ENCODE results near the gene TRPM8.

Gene TRPM8

DNA sequence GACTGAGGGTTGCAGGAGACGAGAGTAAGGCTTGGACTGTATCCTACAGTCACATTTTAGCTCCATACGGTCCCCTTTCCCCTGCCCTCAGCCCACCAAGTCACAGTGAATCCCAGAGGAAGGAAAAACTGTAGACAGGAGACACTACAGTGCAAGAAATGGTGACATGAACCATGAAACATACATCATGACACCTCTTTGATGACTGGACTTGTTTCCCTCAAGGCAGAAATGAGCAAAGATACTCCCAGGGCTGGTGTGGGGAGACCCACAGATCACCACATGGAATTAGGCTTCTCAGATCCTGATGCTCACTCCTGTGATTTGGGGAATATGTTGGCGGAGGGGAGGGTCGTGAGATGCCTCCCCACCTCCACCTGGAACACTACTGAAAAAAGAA lies 85.1 kb downstream of the TRPM8 start:
- DNase-seq (ENCODE audit: low read depth) = no peak

DNA sequence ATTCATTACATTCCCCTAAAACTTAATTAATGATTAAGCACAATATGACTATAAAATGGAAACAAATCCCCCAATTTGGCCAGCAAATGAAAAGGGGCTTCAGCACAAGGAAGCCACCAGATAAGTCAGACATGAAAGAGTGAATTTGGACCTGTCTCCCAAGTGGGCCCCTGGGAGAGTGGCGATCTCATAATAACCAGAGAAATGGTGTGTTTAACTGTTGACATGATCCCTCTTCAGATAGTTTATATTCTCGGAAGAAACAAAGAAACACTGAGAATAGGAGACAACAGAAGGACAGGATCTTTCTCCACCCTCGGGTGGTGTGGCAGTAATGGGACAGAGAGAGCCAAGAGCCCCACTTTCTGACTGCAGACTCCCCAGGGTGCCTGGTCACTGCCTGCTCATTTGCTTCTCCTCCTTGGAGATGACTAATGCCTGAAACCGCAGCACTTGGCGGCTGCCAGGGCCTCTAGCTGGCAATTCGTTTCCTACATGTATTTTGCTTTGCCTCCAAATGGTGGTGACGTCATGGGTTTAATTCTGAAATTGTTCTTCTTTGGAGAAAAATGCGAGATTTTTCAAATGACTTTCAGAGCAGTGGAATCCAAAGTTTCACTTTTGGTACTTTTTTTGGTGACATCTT lies 86.9 kb downstream of the TRPM8 start:
- no peak for DNase-seq (ENCODE audit: low read depth)

DNA sequence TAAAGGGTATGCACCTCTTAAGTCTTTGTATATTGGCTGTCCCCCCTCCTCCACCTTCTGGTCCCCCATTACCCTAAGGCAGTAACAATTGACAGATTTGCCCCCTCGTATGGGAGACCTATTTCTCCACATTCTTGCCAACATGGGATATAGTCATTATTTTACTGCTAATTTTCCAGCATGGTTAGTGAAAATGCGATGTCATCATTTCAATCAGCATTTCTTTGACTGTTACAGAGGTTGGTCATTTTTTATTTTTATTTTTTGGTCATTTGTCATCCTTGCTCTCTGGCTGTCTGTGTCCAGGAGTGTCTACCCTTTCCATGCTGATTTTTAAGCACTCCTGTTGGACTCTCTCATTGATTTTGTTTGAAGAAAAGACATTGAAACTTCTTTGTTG lies 88.0 kb downstream of the TRPM8 start:
- DNase-seq (ENCODE audit: low read depth) = no peak

DNA sequence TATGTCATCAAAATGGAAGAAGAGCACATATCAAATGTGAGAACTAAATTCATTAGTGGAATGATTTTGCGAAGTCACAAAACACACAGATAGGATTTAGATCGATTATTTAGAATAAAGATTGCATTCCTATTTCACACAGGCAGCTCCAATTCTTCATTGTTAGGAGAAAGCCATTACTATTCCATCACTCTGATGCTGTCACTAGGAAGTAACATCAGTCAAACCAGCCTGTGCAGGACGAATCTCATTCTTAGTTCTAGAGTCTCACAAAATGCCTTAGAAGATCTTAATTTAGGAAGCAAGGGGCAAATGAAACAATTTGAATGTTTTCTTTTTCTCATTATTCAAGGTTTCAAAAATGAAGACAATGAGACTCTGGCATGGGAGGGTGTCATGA lies 89.3 kb downstream of the TRPM8 start:
- DNase-seq (ENCODE audit: low read depth) = no peak

DNA sequence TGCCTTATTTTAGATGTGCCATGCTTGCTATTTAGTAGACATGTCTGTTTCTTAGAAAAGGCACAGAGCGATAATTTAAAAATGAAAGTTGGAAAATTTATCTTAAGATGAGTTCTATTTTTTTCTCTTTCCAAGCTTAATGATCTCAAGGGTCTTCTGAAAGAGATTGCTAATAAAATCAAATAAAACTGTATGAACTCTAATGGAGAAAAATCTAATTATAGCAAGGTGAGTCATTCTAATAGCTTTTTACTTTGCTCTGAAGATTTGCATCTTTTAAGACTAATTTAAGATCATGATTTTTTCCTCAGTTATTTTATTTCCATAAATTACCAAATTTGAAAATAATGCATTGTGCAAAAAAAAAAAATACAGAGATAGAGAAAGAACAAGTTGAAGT lies 97.3 kb downstream of the TRPM8 start:
- DNase-seq (ENCODE audit: low read depth) = no peak

DNA sequence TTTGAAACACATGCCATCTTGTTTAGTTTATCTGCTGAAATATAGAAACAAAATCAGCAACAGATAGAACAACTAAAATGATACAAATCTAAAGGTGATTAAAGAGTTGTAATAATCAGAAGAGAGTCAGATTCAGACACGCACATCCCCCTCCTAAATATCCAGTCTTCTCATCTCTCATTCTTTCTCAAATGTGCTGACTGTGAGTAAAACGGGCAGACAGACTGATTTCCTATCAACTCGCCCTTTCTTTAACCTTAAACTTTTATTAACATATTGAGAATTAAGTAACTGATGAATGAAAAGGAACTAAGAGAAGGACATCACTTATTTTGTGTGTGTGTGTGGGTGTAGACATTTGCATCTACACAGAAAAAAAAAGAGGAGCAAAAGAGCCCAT lies 98.7 kb downstream of the TRPM8 start:
- DNase-seq (ENCODE audit: low read depth) = no peak

DNA sequence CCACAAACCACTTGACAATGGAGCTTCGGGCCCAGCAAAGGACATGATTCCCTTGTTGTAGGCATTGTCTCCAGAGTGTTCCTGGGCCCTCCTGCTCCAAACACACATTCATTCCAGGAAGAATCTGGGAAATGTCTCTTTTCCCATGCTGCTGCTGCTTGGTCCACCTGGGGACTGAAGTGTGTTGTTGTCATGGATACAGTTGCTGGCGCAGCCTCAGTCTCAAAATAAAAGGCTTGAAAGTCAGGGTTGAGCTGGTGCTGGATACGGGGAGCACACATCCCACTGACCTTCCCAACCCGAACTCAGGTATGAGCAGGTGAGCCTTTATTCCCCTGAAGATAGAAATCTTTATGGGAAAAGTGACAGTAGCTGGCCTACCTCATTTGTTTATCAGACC lies 102.7 kb downstream of the TRPM8 start:
- DNase-seq (ENCODE audit: low read depth) = no peak

DNA sequence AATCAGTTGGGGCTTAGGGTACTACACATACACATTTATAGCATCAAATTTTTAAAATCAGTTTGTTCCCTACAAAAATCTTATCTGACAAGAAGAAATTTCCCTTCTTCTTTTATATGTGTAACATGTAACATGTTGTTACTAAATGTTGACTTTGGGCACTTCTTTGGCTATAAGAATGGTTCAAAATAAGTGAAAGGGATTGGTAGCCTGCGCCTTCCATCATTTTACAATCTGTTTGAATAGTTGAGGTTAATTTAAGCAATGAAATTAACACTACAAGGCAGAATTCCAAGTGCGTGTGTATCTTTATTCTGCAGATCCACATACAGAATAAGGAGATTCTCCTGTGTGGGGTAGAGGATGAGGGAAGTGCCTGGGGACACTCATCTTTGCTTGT lies 103.2 kb downstream of the TRPM8 start:
- DNase-seq (ENCODE audit: low read depth) = no peak

DNA sequence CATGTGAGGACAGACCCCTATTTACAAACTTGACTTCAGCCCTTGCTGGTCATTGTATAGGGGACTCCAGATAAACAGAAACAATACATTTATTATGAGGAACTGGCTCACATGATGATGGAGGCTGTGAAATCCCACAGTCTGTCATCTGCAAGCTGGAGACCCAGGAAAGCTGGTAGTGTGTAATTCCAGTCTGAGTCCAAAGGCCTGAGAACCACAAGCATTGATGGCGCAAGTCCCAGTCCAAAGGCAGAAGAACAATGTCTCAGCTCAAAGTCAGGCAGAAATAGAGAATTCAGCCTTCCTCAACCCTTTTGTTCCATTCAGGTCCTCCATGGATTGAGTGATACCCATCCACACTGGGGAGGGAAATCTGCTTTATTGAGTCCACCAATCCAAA lies 105.3 kb downstream of the TRPM8 start:
- no peak for DNase-seq (ENCODE audit: low read depth)

DNA sequence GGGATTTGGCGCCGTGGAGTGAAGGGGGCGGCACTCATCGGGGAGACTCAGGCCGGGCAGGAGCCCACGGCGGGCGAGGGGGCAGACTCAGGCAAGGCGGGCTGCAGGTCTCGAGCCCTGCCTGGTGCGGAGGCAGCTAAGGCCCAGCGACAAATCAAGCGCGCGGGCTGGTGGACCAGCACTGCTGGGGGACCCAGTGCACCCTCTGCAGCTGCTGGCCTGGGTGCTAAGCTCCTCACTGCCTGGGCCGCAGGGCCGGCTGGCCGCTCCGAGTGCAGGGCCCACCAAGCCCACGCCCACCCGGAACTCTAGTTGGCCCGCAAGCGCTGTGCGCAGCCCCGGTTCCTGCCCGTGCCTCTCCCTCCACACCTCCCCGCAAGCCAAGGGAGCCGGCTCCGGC lies 107.1 kb downstream of the TRPM8 start:
- no peak for DNase-seq (ENCODE audit: low read depth)

DNA sequence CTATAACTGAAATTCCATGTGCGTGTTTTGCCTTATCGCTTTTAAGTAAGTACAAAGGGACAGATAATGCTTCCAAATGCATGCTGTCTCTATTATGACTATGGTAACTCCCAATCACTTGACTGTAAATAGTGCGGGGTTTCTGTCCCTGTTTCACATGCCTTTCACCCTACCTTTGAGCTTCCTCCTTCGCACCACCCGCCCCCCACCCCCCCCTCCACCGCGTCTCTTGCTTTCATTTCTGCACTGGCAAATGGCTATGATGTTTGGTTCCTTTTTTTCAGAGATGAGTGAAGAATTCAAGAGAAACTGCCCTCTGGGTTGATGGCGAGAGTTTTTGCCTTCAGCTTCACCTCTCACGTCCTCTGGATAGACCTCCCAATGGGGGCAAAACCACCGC lies 108.3 kb downstream of the TRPM8 start:
- no peak for DNase-seq (ENCODE audit: low read depth)

DNA sequence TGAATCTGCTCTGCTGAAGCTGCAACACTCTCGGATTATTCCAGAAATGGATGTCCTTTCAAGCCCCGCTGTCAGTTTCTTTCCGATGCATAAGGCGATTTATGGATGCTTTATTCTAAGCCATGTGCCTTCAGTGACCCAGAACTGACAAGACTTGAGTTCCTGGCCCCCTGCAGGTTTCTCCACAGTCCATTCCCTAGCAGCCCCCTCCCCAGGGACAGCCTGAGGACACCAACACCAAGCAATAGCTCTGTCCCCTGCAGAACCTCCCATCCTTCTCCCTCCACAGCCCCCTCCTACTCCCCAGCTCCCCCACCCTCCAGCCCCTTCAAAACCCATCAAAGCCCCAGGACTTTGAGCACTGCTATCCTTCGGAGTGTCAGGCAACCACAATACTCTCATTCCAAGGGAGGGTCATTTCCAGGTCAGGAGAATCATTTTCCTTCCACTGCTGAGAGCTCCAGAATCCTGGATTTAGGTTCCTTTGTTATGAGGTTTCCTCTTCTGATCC lies 108.8 kb downstream of the TRPM8 start:
- no peak for DNase-seq (ENCODE audit: low read depth)

DNA sequence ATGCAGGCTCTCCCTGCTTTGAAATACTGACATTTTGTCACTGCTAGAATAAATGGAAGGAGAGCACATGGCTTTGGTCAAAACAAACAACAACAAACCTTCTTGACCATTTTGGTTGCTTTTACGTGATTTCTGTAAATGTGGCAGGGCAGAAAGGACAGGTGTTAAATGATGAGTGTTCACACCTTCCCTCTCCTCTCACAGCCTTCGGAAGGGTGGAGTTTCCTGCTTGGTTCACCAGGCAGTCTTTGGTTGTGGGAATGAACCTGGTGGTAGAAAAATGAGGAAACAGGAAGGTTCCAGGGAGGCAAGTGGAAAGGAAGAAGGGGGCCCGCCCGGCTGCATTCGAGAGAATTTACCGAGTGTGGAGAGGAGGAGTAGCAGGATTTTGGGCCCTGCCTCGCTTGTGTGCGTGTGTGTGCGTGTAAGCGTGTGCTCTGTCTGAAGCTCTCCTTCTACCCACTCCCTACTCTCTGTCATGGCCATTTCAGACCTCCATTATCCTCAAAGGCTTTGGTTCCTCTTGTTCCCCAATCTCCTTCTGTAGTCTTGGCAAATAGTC lies 109.6 kb downstream of the TRPM8 start:
- DNase-seq (ENCODE audit: low read depth) = no peak

DNA sequence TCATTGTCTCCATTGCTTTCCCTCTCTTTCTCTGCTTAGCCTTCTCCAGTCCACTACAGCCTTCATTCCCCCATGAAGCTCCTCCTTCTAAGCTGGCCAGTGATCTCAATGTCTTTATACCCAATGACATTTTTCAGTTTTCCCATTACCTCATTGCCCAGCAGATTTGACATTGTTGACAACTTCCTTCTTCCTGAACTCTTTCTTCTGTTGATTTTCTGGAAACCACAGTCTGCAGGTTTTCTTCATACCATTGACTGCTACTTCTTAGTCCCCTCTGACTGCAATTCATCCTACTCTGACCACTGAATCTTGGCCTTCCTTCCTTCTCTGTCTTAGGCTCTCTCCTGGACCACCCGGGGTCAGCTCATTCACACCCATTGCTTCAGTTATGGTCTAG lies 110.5 kb downstream of the TRPM8 start:
- DNase-seq (ENCODE audit: low read depth) = no peak

DNA sequence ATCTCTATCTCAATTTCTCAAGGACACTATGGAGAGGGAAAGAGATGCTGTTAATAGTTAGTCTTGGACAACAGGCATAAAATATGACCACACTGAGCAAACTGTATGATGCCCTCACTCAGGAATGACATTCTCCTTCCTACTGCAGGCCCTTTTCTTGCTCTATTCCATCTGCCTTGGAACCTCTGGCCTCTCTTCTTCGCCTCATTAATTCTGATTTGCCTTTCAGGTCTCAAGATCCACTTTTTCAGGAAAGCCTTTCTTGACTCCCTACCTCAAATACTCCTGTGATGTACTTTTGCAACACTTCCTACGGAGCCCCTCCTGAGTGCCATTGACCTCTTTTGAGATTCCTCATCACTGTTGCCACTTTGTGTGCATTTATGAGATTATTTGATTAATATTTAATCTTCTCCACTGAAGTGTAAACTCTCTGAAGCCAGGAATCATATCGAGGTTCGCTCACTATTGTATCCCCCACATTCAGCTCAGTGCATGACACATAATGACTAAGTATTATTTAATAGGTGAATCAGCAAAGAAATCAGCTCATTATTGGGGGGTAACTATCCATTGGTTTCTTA lies 112.1 kb downstream of the TRPM8 start:
- DNase-seq (ENCODE audit: low read depth) = no peak

DNA sequence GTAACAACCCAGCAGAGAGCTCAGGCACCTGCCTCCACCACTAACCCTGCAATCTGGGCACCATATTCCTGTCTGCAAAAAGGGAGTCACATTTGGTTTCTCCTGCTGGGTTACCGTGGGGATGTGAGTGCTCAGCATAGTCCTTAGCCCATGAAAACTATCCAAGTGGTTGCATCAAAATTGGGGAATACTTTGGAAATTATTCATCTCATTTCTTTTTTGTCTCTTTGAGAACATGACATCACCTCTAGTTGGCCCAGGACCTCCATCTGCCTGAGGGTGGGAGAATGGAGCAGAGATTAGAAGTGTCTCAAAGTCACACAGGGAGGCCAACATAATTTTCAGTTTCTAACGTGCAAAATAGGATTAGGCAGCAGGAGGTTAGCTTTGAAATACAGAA lies 114.0 kb downstream of the TRPM8 start:
- no peak for DNase-seq (ENCODE audit: low read depth)

DNA sequence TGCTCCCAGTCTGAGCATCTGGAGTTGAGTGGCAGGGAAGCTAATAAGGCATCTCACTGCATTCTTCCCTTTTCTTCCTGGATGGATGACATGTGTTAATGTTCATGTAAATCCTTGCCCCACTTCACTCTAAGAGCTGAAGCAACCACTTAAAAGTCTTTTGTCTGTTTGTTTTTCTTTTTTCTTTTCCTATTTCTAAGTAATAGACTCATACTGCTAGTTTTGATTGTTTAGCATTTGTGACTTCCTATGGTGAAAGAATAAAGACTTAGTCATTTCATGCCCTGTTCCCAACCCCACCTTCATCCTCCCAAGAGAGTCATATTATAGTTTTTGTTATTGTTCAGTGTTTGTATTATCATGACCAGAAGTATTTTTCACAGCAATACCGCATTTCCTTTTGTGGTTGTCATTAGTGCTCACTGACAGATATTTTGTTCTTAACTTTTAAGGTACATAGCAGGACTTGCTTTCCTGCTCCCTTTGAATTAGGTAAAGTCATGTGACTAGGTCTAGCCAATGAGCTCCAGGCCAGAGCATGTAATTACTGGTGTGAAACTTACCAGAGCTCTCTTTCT lies 115.2 kb downstream of the TRPM8 start:
- DNase-seq (ENCODE audit: low read depth) = no peak

DNA sequence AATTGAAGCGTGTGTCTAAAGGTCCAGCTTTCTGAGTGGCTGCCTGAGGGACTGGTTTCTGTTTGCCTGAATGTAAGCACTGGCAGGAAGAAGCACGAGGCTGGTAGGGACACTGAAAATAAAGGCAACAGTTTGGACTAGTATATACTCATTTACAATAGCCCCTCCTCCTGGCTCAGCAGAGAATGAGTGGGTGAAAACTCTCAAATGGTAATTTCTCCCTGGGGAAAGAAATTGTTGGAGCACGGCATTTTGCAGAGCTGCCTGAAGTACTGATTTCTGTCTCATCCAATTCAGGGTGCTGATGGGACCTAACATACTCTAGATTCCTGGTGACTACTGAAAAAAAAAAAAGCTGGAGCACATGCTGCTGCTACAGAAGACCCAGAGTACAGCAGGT lies 116.0 kb downstream of the TRPM8 start:
- DNase-seq (ENCODE audit: low read depth) = no peak

DNA sequence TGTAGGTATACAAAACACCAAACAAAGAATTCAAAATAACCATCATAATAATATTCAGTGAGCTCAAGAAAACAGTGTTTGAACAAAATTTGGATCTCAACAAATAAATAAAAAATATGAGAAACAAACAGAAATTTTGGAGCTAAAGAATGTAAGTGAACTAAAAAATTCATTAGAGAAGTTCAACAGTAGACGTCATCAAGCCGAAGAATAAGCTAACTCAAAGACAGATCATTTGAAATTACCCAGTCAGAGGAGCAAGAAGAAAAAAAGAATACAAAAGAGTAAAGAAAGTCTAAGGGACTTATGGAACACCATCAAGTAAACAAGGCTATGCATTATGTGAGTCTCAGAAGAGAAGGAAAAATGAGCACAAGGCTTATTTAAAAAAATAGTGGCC lies 116.7 kb downstream of the TRPM8 start:
- DNase-seq (ENCODE audit: low read depth) = no peak

DNA sequence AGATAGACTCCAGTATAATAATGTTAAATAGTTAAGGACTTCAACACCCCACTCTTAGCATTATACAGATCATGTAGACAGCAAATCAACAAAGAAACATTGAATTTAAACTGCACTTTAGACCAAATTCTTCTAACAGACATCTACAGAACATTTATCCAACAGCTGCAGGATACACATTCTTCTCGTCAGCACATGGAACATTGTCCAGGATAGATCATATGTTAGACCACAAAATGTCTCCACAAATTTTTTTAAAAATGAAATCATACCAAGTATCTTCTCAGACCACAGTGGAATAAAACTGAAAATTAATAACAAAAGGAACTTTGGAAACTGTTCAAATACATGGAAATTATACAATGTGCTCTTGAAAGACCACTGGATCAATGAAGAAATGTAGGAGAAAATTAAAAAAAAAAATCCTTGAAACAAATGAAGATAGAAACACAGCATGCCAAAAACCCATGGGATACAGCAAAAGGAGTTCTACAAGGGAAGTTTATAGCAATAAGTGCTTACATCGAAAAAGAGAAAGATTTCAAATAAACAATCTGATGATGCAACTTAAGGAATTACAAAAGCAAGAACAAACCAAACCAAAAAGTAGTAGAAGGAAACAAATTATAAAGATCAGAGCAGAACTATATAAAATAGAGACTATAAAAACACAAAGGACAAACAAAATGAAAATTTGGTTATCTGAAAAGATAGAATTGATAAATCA lies 121.1 kb downstream of the TRPM8 start:
- no peak for DNase-seq (ENCODE audit: low read depth)

DNA sequence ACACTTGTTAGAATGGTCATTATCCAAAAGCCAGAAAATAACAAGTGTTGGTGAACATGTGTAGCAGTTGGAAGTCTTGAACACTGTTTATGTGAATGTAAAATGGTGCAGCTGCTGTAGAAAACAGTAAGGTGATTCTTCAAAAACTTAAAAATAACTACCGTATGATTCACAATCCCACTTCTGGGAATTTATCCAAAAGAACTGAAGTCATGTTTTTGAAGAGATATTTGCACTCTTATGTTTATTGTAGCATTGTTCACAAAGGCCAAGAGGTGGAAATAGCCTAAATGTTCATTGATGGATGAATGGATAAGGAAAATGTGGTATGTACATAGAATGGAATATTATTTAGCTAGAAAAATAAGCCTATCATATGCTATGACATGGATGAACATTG lies 127.0 kb downstream of the TRPM8 start:
- DNase-seq (ENCODE audit: low read depth) = no peak

DNA sequence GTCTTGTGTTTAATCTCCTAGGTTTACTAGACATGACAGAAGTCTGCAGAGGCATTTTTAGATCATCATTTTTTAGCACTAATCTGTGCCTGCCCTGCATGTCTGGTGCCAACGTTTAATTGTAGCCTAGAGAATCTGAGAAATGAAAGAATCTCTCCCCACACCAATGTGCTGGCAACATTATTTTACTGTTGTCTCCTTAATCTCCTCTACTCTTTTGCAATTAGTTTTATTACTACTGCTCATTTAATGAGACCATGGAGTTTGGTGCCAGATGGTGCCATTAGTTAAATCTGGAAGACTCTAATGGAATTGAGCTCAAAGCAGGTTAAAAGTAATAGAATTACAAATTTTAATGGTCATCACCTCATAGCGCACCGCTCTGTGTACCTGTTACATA lies 129.3 kb downstream of the TRPM8 start:
- DNase-seq (ENCODE audit: low read depth) = no peak

DNA sequence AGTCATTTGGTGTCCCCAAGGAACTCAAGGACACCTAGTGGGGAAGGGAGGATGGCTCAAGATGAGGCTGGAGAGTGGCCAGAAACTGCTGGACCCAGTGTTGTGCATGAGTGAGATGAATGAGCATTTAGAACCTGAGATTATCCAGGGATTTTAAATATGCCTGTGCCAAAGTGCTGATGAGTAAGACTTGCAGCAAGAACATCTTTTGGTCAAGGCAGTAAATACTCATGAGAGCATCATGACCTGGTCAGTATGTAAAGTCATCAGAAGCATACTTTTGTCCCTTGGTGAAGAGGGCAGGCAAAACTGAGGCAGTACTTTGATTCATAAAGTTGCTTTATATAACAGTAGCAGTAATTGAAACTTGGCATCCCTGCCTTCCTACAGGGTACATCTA lies 130.2 kb downstream of the TRPM8 start:
- DNase-seq (ENCODE audit: low read depth) = no peak

Measured in activated gamma-delta T cell treated with anti-CD3 and anti-CD28 coated beads, Interleukin-2, amount 50 U/mL, for 16 hours (primary cell).